Measurements from ENCODE around the gene PRR5L.

Gene PRR5L

GRCh38 chr11:36295926-36296325 is at the start of gene PRR5L:
Gene PRR5L (plus strand): TSS chr11:36296288. CDS start chr11:36401122, 104,834 bp downstream.
- DNase-seq (ENCODE audit: low spot score), result no peak
- TF ChIP-seq CTCF (IDR thresholded peaks at IDR 0.05; ENCODE audit: extremely low read depth, missing control alignments), result no peak

GRCh38 chr11:36247493-36247892 is 48.6 kb upstream of the PRR5L start:
- no peak for DNase-seq (ENCODE audit: low spot score)

GRCh38 chr11:36248436-36248835 is 47.7 kb upstream of the PRR5L start:
- no peak for TF ChIP-seq CTCF (IDR thresholded peaks at IDR 0.05; ENCODE audit: extremely low read depth, missing control alignments)

More at GRCh38 chr11:36247493-36247892, 48.6 kb upstream of the PRR5L start:
- TF ChIP-seq CTCF (IDR thresholded peaks at IDR 0.05; ENCODE audit: extremely low read depth, missing control alignments), result no peak

GRCh38 chr11:36249246-36249645 is 46.8 kb upstream of the PRR5L start:
- DNase-seq (ENCODE audit: low spot score), result peak; percentile 14
- TF ChIP-seq CTCF (IDR thresholded peaks at IDR 0.05; ENCODE audit: extremely low read depth, missing control alignments), result no peak

More at GRCh38 chr11:36248436-36248835, 47.7 kb upstream of the PRR5L start:
- no peak for DNase-seq (ENCODE audit: low spot score)

GRCh38 chr11:36251823-36252222 is 44.3 kb upstream of the PRR5L start:
- DNase-seq (ENCODE audit: low spot score), result no peak
- no peak for TF ChIP-seq CTCF (IDR thresholded peaks at IDR 0.05; ENCODE audit: extremely low read depth, missing control alignments)

GRCh38 chr11:36253238-36253637 is 42.9 kb upstream of the PRR5L start:
- DNase-seq (ENCODE audit: low spot score), result no peak

GRCh38 chr11:36254713-36255112 is 41.4 kb upstream of the PRR5L start:
- no peak for DNase-seq (ENCODE audit: low spot score)
- no peak for TF ChIP-seq CTCF (IDR thresholded peaks at IDR 0.05; ENCODE audit: extremely low read depth, missing control alignments)

More at GRCh38 chr11:36253238-36253637, 42.9 kb upstream of the PRR5L start:
- TF ChIP-seq CTCF (IDR thresholded peaks at IDR 0.05; ENCODE audit: extremely low read depth, missing control alignments), result no peak

Data from GM20000 (cell line).